GM18519 (cell line): ENCODE measurements around the gene ARID3A.
"Not testable (repeated sequence)": the region's sequence is repeated elsewhere in the genome, so short reads cannot be mapped to it uniquely, and the experiment has no call there.

Experiments used
- ATAC-seq: cut with Tn5 transposase; IDR thresholded peaks from one replicate; pipeline ENCODE4 v1.9.1; 2021; ENCODE audit warnings: mild to moderate bottlenecking, moderate library complexity; ENCODE audit not compliant: unreplicated experiment, low FRiP score

ARID3A gene

GRCh38 chr19:925526-926322 is at the start of gene ARID3A:
Gene ARID3A (plus strand): TSS chr19:926035. CDS start chr19:929529, 3,494 bp downstream.
- peak; percentile 47 for ATAC-seq

GRCh38 chr19:876089-876488 is 49.7 kb upstream of the ARID3A start:
- ATAC-seq: no peak

- no peak for ATAC-seq
These were observed 49.0 kb upstream of the ARID3A start for GRCh38 chr19:876780-877314.

GRCh38 chr19:877992-878660 is 47.7 kb upstream of the ARID3A start:
- ATAC-seq: not testable (repeated sequence)

GRCh38 chr19:878751-879561 is 46.9 kb upstream of the ARID3A start:
- ATAC-seq: not testable (repeated sequence)

- ATAC-seq: no peak
These were observed 46.0 kb upstream of the ARID3A start for GRCh38 chr19:879711-880438.

GRCh38 chr19:881385-882071 is 44.3 kb upstream of the ARID3A start:
- ATAC-seq: no peak

- ATAC-seq: no peak
These were observed 42.9 kb upstream of the ARID3A start for GRCh38 chr19:882871-883497.

- ATAC-seq: no peak
These were observed 42.1 kb upstream of the ARID3A start for GRCh38 chr19:883661-884211.

- no peak for ATAC-seq
These were observed 41.2 kb upstream of the ARID3A start for GRCh38 chr19:884420-885211.

GRCh38 chr19:885536-886224 is 40.2 kb upstream of the ARID3A start:
- ATAC-seq: no peak

GRCh38 chr19:887072-887471 is 38.8 kb upstream of the ARID3A start:
- ATAC-seq: no peak

GRCh38 chr19:887599-887998 is 38.2 kb upstream of the ARID3A start:
- no peak for ATAC-seq

GRCh38 chr19:888581-889385 is 37.1 kb upstream of the ARID3A start:
- ATAC-seq: no peak

- no peak for ATAC-seq
These were observed 36.1 kb upstream of the ARID3A start for GRCh38 chr19:889662-890295.

- no peak for ATAC-seq
These were observed 35.0 kb upstream of the ARID3A start for GRCh38 chr19:890831-891230.
